KMS-11 (cell line): Measurements from ENCODE around the gene EXPH5.

ENCODE experiments used
- H2AFZ ChIP-seq: fragments of 200-600 bp; sonication (generic); 2 replicates; pipeline ENCODE4 v1.6.1; 2016; ENCODE audit warnings: antibody characterized with exemption, mixed run types, low read depth
- H3K27ac ChIP-seq: fragments of 200-600 bp; sonication (generic); 2 replicates; pipeline ENCODE4 v1.6.1; 2016; ENCODE audit warnings: mild to moderate bottlenecking, mixed run types
- H3K27me3 ChIP-seq: fragments of 200-600 bp; sonication (generic); 2 replicates; pipeline ENCODE4 v1.6.1; 2017; ENCODE audit warnings: mild to moderate bottlenecking, low read depth, mixed run types, moderate library complexity; ENCODE audit not compliant: insufficient read depth
- H3K36me3 ChIP-seq: fragments of 200-600 bp; sonication (generic); 2 replicates; pipeline ENCODE4 v1.6.1; 2017; ENCODE audit warnings: mild to moderate bottlenecking, mixed run types; ENCODE audit not compliant: insufficient read depth
- H3K4me1 ChIP-seq: fragments of 200-600 bp; sonication (generic); 2 replicates; pipeline ENCODE4 v1.6.1; 2016; ENCODE audit warnings: mild to moderate bottlenecking, low read depth, mixed run types; ENCODE audit not compliant: poor library complexity, severe bottlenecking
- H3K4me2 ChIP-seq: fragments of 200-600 bp; sonication (generic); 2 replicates; pipeline ENCODE4 v1.7.0; 2016; ENCODE audit warnings: mild to moderate bottlenecking, mixed run types
- H3K4me3 ChIP-seq: fragments of 200-600 bp; sonication (generic); IDR thresholded peaks from 2 replicates; pipeline ENCODE4 v1.6.1; 2017; ENCODE audit warnings: low read depth, low read length, mixed read lengths; ENCODE audit not compliant: insufficient read depth
- H3K79me2 ChIP-seq: fragments of 200-600 bp; sonication (generic); 2 replicates; pipeline ENCODE4 v1.6.1; 2016; ENCODE audit warnings: low read depth, mixed run types; ENCODE audit not compliant: insufficient read depth
- H3K9ac ChIP-seq: fragments of 200-600 bp; sonication (generic); 2 replicates; pipeline ENCODE4 v1.6.1; 2016; ENCODE audit warnings: mild to moderate bottlenecking, mixed run types
- H4K20me1 ChIP-seq: fragments of 200-600 bp; sonication (generic); 2 replicates; pipeline ENCODE4 v1.6.1; 2016; ENCODE audit warnings: mild to moderate bottlenecking, mixed run types; ENCODE audit not compliant: insufficient read depth
- TF ChIP-seq, protein P1 (sequence below): fragments of 200-600 bp; sonication (generic); conservative IDR thresholded peaks from 2 replicates; pipeline ENCODE4 v1.6.1; 2017; ENCODE audit warnings: low read depth, mild to moderate bottlenecking, antibody characterized with exemption, low read length, moderate library complexity, mixed read lengths

The EXPH5 gene

DNA sequence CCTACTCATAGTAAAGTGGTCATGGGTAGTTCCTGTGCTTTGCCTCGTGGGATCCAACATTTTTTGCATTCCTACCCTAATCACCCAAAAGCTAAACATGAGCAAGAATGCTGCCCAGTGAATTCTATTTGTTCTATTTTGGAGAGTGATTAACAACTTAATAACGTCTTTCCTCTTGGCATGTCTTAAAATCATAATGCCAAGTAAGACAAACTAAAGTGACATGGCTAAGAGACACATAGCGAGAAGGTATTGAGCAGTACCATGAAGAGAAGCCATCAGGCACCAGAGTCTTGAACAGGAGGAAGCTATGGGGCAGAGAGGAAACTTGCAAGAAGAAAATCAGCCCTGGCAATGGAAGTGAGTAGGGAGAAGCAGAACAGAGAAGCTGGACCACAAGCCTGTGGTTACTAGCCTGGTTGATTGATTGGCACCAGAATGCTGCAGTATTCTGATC, 32.0 kb downstream of the EXPH5 start:
- no peaks in the 10 kb centered on the region for H3K36me3 ChIP-seq
- no peaks in the 10 kb centered on the region for H3K79me2 ChIP-seq
- H4K20me1 ChIP-seq = no peaks in the 10 kb centered on the region
- H3K4me3 ChIP-seq = no peak overlapping the region
- no peak overlapping the region for H2AFZ ChIP-seq
- no peak overlapping the region for H3K4me2 ChIP-seq
- TF ChIP-seq, protein P1, sequence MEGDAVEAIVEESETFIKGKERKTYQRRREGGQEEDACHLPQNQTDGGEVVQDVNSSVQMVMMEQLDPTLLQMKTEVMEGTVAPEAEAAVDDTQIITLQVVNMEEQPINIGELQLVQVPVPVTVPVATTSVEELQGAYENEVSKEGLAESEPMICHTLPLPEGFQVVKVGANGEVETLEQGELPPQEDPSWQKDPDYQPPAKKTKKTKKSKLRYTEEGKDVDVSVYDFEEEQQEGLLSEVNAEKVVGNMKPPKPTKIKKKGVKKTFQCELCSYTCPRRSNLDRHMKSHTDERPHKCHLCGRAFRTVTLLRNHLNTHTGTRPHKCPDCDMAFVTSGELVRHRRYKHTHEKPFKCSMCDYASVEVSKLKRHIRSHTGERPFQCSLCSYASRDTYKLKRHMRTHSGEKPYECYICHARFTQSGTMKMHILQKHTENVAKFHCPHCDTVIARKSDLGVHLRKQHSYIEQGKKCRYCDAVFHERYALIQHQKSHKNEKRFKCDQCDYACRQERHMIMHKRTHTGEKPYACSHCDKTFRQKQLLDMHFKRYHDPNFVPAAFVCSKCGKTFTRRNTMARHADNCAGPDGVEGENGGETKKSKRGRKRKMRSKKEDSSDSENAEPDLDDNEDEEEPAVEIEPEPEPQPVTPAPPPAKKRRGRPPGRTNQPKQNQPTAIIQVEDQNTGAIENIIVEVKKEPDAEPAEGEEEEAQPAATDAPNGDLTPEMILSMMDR = no peak
- H3K27me3 ChIP-seq = no peaks in the 10 kb centered on the region
- H3K4me1 ChIP-seq = peaks cover 9% of the 10 kb centered on the region
- H3K27ac ChIP-seq = no peak overlapping the region
- no peak overlapping the region for H3K9ac ChIP-seq

DNA sequence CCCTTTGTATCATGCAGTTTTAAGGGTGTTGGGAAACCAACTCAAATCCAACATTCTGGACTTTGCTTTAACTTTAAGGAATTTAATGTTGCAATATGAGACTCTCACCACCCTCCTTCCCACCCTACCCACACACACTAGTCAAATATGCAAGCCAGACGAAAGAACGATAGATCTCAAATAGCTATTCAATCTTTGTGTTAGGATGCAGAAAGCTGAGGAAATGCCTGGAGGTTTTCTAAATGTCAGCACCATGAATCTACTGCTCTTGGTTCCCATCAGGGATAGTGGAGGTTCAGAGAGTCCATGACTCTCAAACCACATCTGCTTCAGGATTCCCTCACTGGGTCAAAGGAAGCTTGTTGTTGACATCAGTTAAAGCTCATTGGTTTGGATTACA, 33.7 kb downstream of the EXPH5 start:
- no peaks in the 10 kb centered on the region for H3K79me2 ChIP-seq
- no peaks in the 10 kb centered on the region for H3K36me3 ChIP-seq
- H3K4me2 ChIP-seq = no peak overlapping the region
- H3K4me3 ChIP-seq = no peak overlapping the region
- no peaks in the 10 kb centered on the region for H4K20me1 ChIP-seq
- H3K27ac ChIP-seq = no peak overlapping the region
- no peak overlapping the region for H3K9ac ChIP-seq
- TF ChIP-seq, protein P1 = no peak
- H3K4me1 ChIP-seq = peaks cover 9% of the 10 kb centered on the region
- H3K27me3 ChIP-seq = no peaks in the 10 kb centered on the region
- no peak overlapping the region for H2AFZ ChIP-seq

DNA sequence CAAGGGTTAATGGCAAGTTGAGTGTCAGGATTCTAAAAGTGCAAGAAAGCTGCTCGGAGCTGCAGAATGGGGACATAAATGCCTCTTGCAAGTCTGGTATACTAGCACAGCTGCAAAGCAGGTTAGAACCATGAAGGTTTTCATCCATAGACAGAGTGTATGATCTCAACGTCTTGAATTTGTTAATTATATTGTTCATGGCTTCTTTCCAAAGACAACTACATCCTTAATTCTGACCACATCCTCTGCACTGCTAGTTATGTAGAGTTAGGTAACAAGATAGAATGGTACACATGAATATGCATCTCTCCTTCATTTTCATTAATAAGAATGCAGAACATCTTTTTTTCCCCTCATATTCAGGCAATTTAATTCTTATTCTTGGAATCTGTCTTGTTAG, 34.2 kb downstream of the EXPH5 start:
- TF ChIP-seq, protein P1 = no peak
- no peaks in the 10 kb centered on the region for H3K79me2 ChIP-seq
- H2AFZ ChIP-seq = no peak overlapping the region
- H3K4me3 ChIP-seq = no peak overlapping the region
- no peaks in the 10 kb centered on the region for H3K27me3 ChIP-seq
- H3K27ac ChIP-seq = no peak overlapping the region
- no peak overlapping the region for H3K9ac ChIP-seq
- no peaks in the 10 kb centered on the region for H4K20me1 ChIP-seq
- no peaks in the 10 kb centered on the region for H3K36me3 ChIP-seq
- no peak overlapping the region for H3K4me2 ChIP-seq
- H3K4me1 ChIP-seq = peaks cover 9% of the 10 kb centered on the region

DNA sequence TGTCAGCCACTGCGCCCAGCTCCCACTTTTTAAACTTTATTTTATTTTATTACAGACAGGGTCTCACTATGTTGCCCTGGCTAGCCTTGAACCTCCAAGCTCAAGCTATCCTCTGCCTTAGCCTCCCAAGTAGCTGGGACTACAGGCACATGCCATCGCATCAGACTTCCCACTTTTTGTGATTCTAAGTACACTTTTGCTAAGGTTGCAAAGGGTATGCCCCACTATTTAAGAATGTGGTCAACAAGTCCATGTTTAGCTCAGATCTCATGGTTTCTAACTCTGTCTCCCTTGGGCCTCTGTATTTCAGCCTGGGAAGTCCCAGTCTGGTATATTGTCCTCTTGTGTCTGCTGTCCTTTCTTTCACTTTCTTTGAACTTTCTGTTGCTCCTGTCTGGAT, 35.3 kb downstream of the EXPH5 start:
- H3K4me3 ChIP-seq = no peak overlapping the region
- TF ChIP-seq, protein P1 = no peak
- no peak overlapping the region for H3K27ac ChIP-seq
- no peaks in the 10 kb centered on the region for H4K20me1 ChIP-seq
- no peak overlapping the region for H3K4me2 ChIP-seq
- no peak overlapping the region for H3K9ac ChIP-seq
- H3K36me3 ChIP-seq = no peaks in the 10 kb centered on the region
- no peak overlapping the region for H2AFZ ChIP-seq
- no peaks in the 10 kb centered on the region for H3K79me2 ChIP-seq
- no peaks in the 10 kb centered on the region for H3K27me3 ChIP-seq
- peaks cover 9% of the 10 kb centered on the region for H3K4me1 ChIP-seq
